ENCODE results near the gene DHRS7B.
"Not testable (repeated sequence)": the region's sequence is repeated elsewhere in the genome, so short reads cannot be mapped to it uniquely, and the experiment has no call there.

DHRS7B gene

GRCh38 chr17:21209511-21210175 lies 82.9 kb downstream of the DHRS7B start:
- DNase-seq (ENCODE audit: low read depth, low spot score): no peak

- DNase-seq (ENCODE audit: low read depth, low spot score): no peak
These were observed 83.8 kb downstream of the DHRS7B start for GRCh38 chr17:21210411-21211076.

- DNase-seq (ENCODE audit: low read depth, low spot score): no peak
These were observed 85.2 kb downstream of the DHRS7B start for GRCh38 chr17:21211825-21212479.

GRCh38 chr17:21212826-21213637 lies 86.3 kb downstream of the DHRS7B start:
- no peak for DNase-seq (ENCODE audit: low read depth, low spot score)

GRCh38 chr17:21213638-21214014 lies 86.9 kb downstream of the DHRS7B start:
- no peak for DNase-seq (ENCODE audit: low read depth, low spot score)

GRCh38 chr17:21214015-21214776 lies 87.4 kb downstream of the DHRS7B start, which contains the start of gene TMEM11:
Gene TMEM11, minus strand, starts transcription at chr17:21214161. Its CDS starts 9 bp downstream, at chr17:21214152.
- DNase-seq (ENCODE audit: low read depth, low spot score): peak; percentile 86

GRCh38 chr17:21214777-21215541 lies 88.2 kb downstream of the DHRS7B start:
- DNase-seq (ENCODE audit: low read depth, low spot score): no peak

- no peak for DNase-seq (ENCODE audit: low read depth, low spot score)
These were observed 89.2 kb downstream of the DHRS7B start for GRCh38 chr17:21215935-21216334.

- no peak for DNase-seq (ENCODE audit: low read depth, low spot score)
These were observed 90.6 kb downstream of the DHRS7B start for GRCh38 chr17:21217346-21217745.

- DNase-seq (ENCODE audit: low read depth, low spot score): no peak
These were observed 91.3 kb downstream of the DHRS7B start for GRCh38 chr17:21218101-21218500.

GRCh38 chr17:21218831-21219380 lies 92.1 kb downstream of the DHRS7B start:
- no peak for DNase-seq (ENCODE audit: low read depth, low spot score)

GRCh38 chr17:21223086-21223485 lies 96.3 kb downstream of the DHRS7B start:
- no peak for DNase-seq (ENCODE audit: low read depth, low spot score)

GRCh38 chr17:21227277-21227676 lies 100.5 kb downstream of the DHRS7B start:
- not testable (repeated sequence) for DNase-seq (ENCODE audit: low read depth, low spot score)

GRCh38 chr17:21228111-21228510 lies 101.3 kb downstream of the DHRS7B start:
- DNase-seq (ENCODE audit: low read depth, low spot score): no peak

GRCh38 chr17:21228845-21229244 lies 102.1 kb downstream of the DHRS7B start:
- no peak for DNase-seq (ENCODE audit: low read depth, low spot score)

GRCh38 chr17:21231533-21231932 lies 104.8 kb downstream of the DHRS7B start:
- DNase-seq (ENCODE audit: low read depth, low spot score): no peak

GRCh38 chr17:21232033-21232749 lies 105.4 kb downstream of the DHRS7B start:
- no peak for DNase-seq (ENCODE audit: low read depth, low spot score)

- DNase-seq (ENCODE audit: low read depth, low spot score): no peak
These were observed 107.0 kb downstream of the DHRS7B start for GRCh38 chr17:21233581-21234347.

- DNase-seq (ENCODE audit: low read depth, low spot score): no peak
These were observed 109.2 kb downstream of the DHRS7B start for GRCh38 chr17:21235921-21236320.

All from activated naive CD8-positive, alpha-beta T cell treated with anti-CD3 and anti-CD28 coated beads, Interleukin-2, amount 50 U/mL, for 16 hours (primary cell).